GM19463 (cell line): ENCODE results near the gene PROZ.

Experiments
- ATAC-seq: cut with Tn5 transposase; IDR thresholded peaks from one replicate; pipeline ENCODE4 v1.9.1; 2021; ENCODE audit warnings: mild to moderate bottlenecking, moderate library complexity; ENCODE audit not compliant: unreplicated experiment

PROZ gene

DNA sequence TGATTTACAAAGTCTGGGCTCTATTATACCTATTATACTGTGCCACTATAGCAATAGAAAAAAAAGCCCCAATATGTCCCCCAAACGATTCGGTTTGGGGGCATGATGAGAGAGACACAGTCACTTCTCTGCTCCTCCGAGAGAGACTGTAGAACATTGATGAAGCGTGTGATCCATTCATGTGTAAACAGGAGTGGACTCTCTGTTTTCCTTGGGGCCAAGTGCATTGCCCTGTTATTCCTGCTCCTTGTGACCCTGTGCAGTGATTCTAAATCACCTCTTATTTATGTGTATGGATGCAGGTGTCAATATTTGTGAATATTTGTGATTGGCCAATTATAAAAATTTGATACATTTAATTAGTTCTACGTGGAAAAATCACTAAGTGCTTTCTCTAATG lies 18.9 kb upstream of the PROZ start:
- ATAC-seq: no peak

DNA sequence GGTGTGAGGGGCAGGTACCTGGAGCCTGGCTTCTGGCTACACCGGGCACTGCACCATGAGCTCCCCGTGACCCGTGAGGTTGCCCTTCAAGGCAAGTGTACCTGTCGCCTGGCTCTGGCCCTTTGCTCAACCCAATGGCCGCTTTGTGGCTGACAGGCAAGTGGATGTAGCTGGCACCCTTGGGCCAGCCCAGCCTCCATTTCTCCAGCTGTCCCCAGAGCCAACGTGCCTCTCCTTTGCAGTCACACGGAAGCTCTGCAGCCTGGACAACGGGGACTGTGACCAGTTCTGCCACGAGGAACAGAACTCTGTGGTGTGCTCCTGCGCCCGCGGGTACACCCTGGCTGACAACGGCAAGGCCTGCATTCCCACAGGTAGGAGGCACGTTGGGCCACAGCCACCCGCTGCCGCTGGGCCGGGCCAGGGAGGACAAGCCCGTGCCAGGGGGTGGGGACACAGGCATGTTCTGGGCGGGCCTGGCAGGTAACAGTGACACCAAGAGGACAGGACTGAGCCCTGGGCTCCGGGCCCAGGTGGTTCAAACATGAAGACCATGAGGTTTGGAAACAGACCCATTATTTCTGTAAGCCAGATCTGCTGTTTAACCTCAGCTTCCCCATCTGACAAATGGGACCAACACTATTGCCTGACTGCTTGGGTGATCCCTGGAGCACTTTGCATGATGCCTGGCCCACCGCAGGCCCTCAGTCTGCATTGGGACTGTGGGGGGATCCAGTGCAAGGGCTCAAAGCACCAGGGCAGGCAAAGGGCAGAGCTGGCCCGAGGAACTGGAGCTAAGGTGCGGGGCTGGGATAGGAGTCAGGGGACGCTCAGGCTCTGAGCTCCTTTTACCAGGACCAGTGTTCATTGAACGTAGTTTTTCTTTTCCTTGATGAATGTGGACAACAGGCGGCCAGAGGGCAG lies 17.5 kb upstream of the PROZ start:
- ATAC-seq: no peak

DNA sequence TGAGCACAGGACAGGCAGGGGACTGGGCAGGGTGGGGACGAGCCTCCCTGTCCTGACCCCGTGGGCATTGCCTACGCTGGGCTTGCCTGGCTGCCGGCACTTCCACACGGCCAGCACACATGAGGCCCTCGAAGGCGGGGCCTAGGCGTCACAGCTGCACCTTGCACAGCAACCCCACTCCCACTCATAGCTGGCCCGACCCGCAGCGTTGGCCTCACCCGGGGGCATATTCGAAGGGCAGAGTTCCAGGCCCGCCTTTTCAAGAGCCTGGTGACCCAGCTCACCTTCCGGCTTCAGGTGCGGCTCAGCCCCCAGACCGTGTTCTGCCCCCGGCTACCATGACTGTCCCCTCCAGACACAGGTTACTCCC lies 16.9 kb upstream of the PROZ start:
- ATAC-seq: no peak

DNA sequence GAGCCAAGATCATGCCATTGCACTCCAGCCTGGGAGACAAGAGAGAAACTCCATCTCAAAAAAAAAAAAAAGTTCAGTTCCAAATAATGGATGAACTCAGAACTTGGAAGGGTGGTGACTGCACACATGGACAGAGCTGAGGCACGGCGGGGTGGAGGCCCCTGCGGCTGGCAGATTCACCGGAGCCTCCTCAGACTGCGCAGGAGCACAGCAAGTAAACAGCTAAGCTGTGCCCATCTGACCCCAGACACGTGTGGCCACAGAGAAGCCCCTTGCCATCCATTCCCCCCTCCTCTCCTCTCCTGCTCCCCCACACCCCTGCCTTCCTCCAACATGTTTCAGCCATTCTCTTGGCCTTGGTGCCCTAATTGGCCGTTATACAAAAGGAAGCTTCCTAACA lies 15.6 kb upstream of the PROZ start:
- ATAC-seq: no peak

DNA sequence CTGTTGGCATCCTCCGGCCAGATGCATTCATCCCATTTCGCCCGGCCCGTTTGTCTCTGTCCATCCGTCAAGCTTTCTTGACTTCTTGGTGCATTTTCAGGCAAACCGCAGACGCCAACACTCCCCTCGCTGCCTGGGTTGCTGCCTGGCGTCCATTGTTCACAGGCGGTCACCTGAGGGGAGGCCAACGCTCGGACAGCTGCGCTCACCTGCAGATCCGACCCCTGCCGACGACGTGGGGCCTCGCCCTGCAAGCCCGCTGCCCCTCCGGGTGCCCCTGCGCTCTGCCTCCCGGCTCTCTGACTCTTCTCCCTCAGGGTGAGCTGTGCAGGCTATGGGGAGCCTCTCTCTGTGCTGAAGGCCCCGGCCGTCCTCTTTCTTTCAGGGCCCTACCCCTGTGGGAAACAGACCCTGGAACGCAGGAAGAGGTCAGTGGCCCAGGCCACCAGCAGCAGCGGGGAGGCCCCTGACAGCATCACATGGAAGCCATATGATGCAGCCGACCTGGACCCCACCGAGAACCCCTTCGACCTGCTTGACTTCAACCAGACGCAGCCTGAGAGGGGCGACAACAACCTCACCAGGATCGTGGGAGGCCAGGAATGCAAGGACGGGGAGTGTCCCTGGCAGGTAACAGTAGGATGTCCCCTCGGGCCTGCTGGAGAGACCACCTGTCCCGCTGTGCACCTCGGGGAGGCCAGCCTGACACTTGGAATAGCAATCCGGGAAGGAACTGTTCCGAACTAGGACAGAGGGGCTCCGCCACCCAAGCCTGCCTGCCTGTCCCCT lies 14.8 kb upstream of the PROZ start:
- ATAC-seq: no peak

DNA sequence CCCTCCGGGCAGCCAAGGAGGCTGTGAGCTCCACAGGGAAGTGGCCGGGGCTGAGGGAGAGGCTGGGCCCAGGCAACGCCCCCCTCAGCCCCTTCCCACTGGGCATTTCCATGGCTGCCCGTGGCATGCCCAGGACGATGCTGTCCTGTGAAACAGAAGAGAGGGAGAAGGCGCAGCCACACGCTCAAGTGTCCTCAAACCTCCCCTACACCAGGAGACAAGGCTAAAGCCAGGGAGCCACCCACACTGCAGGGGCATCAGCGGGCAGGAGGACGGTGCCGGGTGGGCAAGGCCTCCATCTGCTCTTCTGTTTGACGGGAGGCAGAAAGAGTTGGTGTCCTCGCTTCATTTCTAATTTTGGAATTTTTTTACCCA lies 14.2 kb upstream of the PROZ start:
- no peak for ATAC-seq

DNA sequence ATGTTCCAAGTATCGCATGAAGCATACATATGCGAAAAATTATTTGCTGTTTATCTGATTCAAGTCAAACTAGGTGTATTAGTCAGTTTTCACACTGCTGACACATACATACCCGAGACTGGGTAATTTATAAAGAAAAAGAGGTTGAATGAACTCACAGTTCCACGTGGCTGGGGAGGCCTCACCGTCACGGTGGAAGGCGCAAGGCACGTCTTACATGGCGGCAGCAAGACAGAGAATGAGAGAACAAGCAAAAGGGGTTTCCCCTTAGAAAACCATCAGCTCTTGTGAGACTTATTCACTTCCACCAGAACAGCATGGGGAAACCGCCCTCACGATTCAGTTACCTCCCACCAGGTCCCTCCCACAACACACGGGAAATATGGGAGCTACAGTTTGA lies 13.0 kb upstream of the PROZ start:
- ATAC-seq: no peak

DNA sequence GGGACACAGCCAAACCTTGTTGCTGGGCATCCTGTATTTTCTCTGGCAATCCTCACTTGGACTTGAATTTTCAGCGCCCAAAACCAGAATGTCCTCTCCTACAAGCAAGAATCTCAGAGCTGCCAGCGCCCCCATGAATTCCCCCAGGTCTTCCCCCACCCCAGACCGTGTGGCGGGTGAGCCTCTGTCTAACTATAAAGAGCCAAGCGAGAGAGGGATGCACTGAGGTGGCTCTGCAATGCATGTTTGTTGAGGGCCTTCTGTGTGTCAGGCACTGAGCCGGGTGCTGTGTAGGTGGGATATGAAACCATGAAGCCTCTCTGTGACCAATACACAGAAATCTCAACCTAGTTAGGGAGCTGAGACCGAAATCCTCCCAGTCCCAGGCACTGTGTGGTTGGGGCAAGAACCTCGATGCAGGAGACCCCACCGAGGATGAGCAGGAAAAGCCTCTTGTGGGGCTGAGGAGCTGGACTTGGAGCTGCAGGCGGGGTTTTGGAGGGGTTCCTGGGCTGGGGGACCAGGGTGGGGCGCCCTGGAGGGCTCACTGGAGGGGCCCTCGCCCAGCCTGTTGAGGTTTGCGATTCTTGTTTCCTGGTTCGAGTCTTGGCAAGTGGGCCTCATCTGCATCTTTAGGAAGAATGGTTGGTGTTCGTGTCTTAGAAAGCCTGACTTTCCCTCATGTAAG lies 12.4 kb upstream of the PROZ start:
- no peak for ATAC-seq

DNA sequence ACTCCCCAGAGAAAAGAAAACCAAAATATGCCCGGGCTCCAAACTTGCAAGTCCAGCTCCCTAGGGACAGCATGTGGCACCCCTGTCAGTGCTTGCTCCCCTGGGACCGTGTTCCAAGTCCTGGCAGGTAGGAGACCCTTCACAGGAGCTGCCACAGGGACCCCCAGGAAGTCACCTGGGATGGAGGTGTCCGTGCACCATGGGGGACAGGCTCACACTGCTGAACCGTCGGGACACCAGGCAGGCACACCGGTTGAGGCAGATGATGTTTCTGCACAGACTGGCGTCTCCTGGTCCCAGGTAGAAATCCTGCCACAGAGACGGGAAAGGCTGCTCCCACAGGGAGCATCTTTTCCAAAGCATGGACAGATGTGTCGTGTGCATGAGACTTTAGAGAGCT lies 11.7 kb upstream of the PROZ start:
- ATAC-seq: no peak

DNA sequence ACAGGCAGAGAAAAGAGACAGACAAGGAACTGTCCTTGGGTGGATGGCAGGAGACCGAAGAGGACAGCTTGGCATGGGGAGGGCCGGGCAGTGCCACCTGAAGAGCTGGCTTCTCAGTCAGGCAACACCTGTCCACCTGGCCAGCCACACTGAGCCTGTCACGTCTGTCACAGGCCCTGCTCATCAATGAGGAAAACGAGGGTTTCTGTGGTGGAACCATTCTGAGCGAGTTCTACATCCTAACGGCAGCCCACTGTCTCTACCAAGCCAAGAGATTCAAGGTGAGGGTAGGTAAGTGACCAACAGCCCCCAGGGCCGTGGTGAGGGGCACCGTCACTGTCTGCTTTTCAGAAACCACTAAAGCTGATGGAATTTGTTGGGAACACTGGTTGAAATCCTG lies 11.2 kb upstream of the PROZ start:
- no peak for ATAC-seq

DNA sequence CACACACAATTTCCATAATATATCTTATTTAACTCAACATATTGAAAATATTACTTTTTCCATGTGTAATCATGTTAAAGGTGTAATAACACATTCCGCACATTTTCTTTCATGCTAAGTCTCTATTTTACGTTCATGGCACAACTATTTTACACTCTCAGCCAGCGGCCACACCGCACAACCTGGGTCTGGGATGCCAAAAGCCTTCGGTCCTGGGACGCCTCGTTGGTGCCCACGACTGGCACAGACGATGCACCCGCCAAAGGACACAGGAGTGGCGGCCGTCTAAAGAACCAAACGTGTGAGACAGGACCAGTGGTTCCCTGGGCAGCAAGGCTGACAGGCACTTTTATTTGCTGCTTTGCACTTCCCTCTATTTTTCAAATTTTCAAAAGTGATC lies 10.0 kb upstream of the PROZ start:
- no peak for ATAC-seq

DNA sequence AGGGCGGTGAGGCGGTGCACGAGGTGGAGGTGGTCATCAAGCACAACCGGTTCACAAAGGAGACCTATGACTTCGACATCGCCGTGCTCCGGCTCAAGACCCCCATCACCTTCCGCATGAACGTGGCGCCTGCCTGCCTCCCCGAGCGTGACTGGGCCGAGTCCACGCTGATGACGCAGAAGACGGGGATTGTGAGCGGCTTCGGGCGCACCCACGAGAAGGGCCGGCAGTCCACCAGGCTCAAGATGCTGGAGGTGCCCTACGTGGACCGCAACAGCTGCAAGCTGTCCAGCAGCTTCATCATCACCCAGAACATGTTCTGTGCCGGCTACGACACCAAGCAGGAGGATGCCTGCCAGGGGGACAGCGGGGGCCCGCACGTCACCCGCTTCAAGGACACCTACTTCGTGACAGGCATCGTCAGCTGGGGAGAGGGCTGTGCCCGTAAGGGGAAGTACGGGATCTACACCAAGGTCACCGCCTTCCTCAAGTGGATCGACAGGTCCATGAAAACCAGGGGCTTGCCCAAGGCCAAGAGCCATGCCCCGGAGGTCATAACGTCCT lies 9.4 kb upstream of the PROZ start:
- no peak for ATAC-seq

DNA sequence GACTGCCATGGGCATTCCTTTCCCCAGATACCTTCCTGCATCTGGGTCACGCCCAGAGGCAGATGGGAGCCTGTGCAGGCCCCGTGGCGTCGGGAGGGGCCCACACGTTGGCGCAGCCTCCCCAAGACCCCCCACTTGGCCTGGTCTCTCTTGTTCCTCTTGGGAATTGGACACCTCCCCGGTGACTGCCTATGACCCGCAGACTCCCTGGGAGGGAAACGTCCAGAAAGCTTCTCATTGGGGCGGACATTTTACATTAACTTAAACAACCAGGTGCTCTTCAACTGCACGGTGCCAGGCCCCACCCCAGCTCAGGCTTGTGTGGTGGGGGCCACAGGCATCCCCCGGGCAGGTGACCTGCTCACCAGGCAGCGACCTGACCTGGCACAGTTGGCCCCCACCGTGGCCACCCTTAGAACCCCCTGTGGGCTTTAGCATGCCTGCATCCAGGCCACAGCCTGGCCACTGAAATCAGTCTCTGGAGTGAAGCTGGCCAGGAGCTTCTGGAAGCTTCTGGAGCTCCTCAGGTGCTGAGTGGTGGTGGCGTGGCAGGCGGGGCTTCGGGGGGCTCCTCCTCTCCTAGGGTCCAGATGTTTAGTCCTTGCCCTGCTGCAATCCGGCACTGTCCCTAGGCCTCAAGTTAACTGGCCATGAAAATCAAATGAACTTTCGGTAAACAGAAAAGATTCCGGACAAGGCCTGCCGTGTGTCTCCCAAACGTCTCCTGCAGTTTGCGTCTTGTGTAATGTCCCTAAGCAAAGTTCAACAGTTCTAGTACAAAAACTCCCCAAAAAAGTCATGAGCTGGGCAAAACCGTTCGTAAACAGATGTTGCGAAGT lies 8.5 kb upstream of the PROZ start:
- no peak for ATAC-seq

DNA sequence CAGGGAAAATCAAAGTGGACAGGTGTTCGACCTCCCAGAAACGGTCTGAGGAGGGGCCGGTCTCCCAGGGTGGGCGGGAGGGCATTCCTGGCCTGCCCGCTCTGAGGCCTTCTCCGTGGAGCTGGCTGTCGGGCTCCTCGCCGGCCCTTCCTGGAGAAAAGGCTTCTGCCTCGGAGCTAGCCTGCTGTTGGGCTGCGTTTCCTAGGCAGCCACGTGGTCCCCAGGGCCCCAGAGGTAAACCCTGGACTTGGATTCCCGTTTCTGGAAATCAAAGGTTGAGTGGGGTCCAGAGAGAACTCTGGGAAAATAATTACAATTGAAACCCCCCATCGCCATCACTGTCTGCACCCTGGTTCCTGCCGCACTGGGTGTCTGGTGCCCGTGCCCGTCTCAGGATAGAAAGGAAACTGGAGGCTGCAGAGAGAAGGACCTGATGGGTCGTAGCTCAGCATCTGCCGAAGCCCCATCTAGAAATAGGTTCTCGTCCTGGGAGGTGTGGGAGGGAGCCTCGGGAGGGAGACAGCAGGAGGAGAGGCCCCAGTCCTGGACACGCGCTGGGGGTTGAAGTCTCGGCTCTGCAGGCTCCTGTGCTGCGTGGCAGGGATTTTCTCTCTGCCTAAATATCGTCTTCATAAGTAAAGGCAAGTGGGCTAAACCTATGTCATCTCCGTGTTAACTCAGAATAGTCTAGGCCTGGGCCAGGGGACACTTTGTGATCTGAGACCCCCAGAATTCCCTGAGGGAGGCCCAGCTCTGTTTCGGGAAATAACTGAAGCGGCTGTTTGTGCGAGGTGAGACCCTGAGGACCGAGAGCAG lies 7.7 kb upstream of the PROZ start:
- no peak for ATAC-seq

DNA sequence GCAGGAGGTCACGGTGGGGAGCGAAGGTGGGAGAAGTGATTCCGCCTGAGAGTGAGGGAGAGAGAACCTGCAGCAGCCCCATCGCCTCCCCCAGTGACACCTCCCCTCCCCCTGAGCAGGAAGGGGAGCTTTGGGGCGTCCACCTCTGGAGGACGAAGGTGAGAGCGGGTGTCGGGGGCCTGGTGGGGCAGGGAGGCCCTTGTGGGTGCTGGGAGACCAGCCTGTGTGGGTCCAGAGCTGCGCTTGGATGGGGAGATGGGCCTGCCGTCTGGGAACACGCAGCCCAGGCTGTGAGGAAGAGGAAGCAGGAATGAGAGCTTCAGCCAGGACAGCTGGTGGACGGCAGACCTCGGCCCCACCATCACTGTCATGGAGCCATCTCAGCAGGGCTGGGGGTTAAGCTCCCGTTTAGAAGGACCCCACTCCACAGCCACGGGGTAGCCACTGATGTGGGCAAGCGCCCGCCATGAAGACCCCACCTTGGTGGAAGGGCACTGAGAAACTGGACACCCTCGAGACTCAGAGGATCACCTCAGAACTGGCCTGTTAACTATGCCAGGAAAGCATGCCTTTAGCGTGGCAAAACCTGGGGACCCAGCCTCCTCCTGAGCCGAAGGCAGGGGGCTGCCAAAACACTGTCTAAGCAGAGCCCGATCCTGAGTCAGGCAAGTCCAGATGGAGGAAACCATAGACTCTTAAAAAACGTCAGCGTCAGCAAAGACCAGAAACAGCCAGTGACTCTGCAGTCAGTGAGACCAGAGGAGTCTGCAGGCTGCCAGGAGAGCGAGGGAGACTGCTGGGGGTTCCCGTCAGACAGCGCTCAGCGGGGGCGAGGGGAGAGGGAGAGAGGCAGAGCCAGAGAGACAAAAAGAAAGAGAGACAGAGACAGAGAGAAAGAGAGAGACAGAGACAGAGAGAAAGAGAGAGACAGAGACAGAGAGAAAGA lies 6.4 kb upstream of the PROZ start:
- no peak for ATAC-seq

DNA sequence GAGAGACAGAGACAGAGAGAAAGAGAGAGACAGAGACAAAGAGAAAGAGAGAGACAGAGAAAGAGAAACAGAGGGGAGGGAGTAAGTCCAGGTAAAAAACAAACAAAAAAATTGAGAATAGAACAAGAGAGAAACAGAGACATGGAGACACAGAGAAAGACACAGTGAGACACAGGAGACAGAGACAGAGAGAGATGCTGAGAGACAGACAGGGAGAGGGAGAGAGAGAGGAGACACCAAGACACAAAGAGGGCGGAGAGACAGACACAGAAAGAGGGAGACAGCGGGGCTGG lies 5.8 kb upstream of the PROZ start:
- ATAC-seq: no peak

DNA sequence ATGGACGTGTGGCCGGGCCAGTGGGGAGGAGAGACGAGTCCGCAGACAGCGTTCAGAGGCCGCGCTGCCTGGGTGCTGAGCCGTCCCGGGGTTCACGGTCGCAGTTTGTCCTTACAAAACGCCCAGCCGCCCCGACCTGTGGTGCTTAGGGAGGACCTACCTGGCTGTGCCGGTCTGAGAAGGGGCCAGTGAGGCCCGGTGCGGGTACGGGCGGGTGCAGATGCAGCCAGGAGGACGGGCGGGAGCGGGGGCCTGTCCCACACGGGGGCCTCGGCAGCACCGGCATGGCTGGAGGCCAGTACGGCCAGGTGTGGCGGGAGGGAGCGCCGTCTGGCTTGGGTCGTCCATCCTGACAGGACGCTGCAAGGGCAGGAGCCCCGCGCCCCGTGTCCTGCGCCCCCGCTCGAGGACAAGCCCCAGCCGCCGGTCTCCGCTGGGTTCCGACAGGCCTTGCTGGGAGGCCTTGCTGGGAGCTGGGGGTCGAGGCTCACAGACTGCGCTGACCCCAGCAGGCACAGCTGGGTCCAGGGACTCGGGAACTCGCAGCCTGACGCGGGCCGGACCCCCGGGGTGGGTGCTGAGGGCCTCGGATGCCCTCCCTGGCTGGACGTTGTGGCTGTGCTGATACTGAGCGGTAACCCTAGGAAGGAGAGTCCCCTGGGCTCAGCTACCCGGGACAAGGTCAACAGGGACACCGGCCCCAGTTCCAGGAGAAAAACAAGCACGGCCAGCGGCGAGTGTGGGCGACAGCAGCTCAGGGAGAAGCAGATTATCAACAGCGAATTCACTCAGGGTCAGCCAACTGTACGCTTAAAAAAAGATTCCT lies 5.3 kb upstream of the PROZ start:
- no peak for ATAC-seq
